Nephron progenitor cell (in vitro differentiated cells): ENCODE data around the gene TEX13A.
"Not testable (repeated sequence)": the region's sequence is repeated elsewhere in the genome, so short reads cannot be mapped to it uniquely, and the experiment has no call there.

Source experiments
- DNase-seq: peaks from one replicate; pipeline ENCODE4 v3.0.0; 2021
- H3K27ac Mint-ChIP-seq: 2 replicates; pipeline ENCODE4 v1.8.0; 2021; ENCODE audit warnings: mild to moderate bottlenecking, moderate library complexity, mixed read lengths
- H3K27me3 Mint-ChIP-seq: 2 replicates; pipeline ENCODE4 v1.8.0; 2021; ENCODE audit warnings: mild to moderate bottlenecking, low read depth, mixed read lengths; ENCODE audit not compliant: poor library complexity
- H3K36me3 Mint-ChIP-seq: 2 replicates; pipeline ENCODE4 v1.8.0; 2021; ENCODE audit warnings: low read depth, mixed read lengths
- H3K4me1 Mint-ChIP-seq: 2 replicates; pipeline ENCODE4 v1.8.0; 2021; ENCODE audit warnings: mixed read lengths
- H3K4me3 Mint-ChIP-seq: 2 replicates; pipeline ENCODE4 v1.8.0; 2021; ENCODE audit warnings: mild to moderate bottlenecking, moderate library complexity, mixed read lengths
- H3K9me3 Mint-ChIP-seq: 2 replicates; pipeline ENCODE4 v1.8.0; 2021; ENCODE audit warnings: mild to moderate bottlenecking, moderate library complexity, mixed read lengths
- TF ChIP-seq, protein P1 (sequence below): fragments of 200-600 bp; sonication (generic); IDR thresholded peaks from 2 replicates; pipeline ENCODE4 v1.5.0; 2021; ENCODE audit warnings: antibody characterized with exemption

TEX13A gene

DNA sequence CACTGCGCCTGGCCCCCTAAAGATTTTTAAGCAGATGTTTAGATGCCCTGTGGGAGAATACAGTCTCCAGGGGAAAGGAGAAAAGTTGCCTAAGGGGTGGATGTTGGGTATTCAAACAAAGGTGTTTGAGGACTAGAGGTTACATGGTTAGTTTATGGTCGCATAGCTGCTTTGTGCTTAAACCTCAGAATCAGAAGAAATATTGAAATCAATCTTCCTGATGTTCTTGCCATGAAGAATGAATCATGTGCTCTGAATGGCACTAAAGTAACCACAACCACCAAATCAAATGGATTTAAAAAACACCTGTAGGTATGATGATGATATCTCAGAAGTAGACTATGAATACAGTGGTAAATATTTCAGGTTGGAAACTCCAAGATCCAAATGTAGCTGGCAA lies 42.7 kb upstream of the TEX13A start:
- Mint-ChIP-seq H3K4me1 (peaks cover 21% of the 10 kb centered on the region), H3K4me3 (no peak overlapping the region), H3K9me3 (peaks cover 23% of the 10 kb centered on the region), H3K27me3 (no peaks in the 10 kb centered on the region), H3K27ac (no peak overlapping the region), H3K36me3 (no peaks in the 10 kb centered on the region)
- DNase-seq, result no peak
- TF ChIP-seq, protein P1, sequence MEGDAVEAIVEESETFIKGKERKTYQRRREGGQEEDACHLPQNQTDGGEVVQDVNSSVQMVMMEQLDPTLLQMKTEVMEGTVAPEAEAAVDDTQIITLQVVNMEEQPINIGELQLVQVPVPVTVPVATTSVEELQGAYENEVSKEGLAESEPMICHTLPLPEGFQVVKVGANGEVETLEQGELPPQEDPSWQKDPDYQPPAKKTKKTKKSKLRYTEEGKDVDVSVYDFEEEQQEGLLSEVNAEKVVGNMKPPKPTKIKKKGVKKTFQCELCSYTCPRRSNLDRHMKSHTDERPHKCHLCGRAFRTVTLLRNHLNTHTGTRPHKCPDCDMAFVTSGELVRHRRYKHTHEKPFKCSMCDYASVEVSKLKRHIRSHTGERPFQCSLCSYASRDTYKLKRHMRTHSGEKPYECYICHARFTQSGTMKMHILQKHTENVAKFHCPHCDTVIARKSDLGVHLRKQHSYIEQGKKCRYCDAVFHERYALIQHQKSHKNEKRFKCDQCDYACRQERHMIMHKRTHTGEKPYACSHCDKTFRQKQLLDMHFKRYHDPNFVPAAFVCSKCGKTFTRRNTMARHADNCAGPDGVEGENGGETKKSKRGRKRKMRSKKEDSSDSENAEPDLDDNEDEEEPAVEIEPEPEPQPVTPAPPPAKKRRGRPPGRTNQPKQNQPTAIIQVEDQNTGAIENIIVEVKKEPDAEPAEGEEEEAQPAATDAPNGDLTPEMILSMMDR, result no peak

DNA sequence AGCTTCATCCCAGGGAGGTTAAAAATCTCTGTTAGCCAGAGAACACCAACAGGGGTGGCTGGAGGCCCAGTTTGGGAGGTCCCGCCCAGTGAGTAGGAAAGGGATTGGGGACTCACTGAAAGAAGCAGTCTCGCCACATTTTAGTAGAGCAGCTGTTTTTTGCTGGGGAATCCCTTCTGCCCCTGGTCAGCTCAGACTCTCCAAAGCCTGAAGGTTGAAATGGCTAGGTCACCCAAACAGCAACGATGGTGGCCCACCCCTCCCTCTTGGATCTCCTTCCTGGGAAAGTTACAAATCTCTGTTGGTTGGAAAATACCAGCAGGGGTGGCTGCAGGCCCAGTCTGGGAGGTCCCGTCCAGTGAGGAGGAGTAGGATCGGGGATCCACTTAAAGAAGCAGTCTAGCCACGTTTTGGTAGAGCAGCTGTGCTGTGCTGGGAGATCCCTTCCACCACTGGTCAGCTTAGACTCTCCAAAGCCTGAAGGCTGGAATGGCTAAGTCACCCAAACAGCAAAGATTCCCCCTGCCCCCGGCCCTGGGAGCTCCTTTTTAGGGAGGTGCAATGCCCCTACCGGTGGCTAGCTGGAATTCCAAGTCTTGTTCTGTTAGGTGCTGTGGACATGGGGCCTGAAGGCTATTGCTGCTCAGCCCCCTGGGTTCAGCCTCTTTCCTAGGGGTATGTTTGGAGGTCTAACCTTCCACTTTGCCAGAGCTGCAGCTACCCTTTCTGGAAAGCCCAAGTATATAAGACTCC lies 40.0 kb upstream of the TEX13A start:
- no peak overlapping the region for H3K27ac Mint-ChIP-seq
- H3K9me3 Mint-ChIP-seq, result peaks cover 36% of the 10 kb centered on the region
- DNase-seq, result no peak
- no peak overlapping the region for H3K4me3 Mint-ChIP-seq
- H3K36me3 Mint-ChIP-seq, result no peaks in the 10 kb centered on the region
- TF ChIP-seq, protein P1, result no peak
- peaks cover 17% of the 10 kb centered on the region for H3K4me1 Mint-ChIP-seq
- H3K27me3 Mint-ChIP-seq, result no peaks in the 10 kb centered on the region

DNA sequence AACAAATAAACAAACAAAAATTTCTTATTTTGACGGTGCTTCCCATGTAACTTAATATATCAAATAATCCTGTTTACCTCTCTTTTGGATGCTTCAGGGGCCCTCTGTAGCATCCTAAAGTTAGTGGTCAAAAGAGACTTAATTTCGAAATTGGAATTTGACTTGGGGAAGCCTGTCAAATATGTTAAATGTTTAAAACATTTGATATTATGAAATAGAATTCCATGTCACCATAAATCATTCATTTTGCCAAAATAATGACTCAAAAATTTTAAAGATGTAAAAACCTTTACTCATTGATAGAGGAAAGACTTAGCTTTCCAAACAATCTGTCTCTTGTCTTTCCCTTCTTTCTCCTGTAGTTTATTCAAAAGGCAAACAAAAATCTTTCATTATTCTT lies 20.6 kb upstream of the TEX13A start:
- Mint-ChIP-seq H3K9me3 (peaks cover 6% of the 10 kb centered on the region), H3K27ac (no peak overlapping the region), H3K4me3 (no peak overlapping the region), H3K36me3 (no peaks in the 10 kb centered on the region), H3K27me3 (peaks cover 3% of the 10 kb centered on the region), H3K4me1 (no peaks in the 10 kb centered on the region)
- TF ChIP-seq, protein P1, result no peak
- DNase-seq, result no peak

- H3K36me3 Mint-ChIP-seq, H3K4me3 Mint-ChIP-seq, H3K9me3 Mint-ChIP-seq, H3K27ac Mint-ChIP-seq, DNase-seq, H3K4me1 Mint-ChIP-seq, H3K27me3 Mint-ChIP-seq: not testable (repeated sequence)
These were observed 16.9 kb upstream of the TEX13A start for GRCh38 chrX:105237407-105237806.

DNA sequence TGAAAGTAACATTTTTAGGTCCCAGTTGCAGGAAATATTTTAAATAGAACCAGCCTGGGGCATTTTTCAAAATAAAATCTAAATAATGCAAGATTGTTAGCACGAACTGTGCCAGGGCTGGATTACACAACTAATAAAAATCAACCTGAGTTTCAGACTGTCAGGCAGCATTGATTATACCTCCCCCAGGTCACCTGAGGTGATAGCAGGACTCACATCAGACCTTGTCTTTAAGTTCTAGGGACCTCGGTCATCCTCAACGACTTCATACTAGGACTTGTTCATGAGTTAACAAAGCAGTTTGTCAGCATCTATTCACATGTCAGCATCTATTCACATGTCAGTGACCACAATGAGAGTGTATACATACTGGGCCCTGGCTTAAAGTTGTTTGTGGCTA lies 8.7 kb upstream of the TEX13A start:
- peaks cover 8% of the 10 kb centered on the region for H3K9me3 Mint-ChIP-seq
- no peak overlapping the region for H3K4me3 Mint-ChIP-seq
- H3K27me3 Mint-ChIP-seq, result no peaks in the 10 kb centered on the region
- no peaks in the 10 kb centered on the region for H3K36me3 Mint-ChIP-seq
- TF ChIP-seq, protein P1, result no peak
- no peak overlapping the region for H3K27ac Mint-ChIP-seq
- DNase-seq, result no peak
- H3K4me1 Mint-ChIP-seq, result no peaks in the 10 kb centered on the region

- Mint-ChIP-seq H3K27ac (no peak overlapping the region), H3K4me3 (no peak overlapping the region), H3K4me1 (no peaks in the 10 kb centered on the region), H3K36me3 (no peaks in the 10 kb centered on the region), H3K27me3 (no peaks in the 10 kb centered on the region), H3K9me3 (peaks cover 8% of the 10 kb centered on the region)
- TF ChIP-seq, protein P1, result no peak
- DNase-seq, result no peak
These were observed 8.1 kb upstream of the TEX13A start for GRCh38 chrX:105228602-105229001.
